ENCODE measurements around the gene STK38L.

DNA sequence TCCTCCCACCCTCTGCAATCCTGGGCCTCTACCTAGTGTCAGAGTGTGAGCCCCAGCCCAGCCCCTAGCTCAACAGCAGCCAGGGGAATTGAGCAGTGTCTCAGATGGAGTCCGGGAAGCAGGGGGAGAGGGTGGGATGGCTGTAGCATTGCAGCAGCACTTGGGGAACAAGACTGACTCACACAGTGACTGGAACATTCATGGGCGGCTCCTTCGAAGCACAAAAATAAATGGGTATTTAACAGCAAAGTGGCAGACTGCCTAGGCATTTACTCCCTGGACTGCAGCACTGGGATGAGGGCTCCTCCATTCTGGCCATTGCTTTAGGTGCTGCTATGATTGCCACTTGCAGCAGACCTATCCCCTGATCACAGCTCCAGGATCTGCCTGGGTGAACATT lies 46.0 kb upstream of the STK38L start:
- no peak for TF ChIP-seq TAF1 (IDR thresholded peaks at IDR 0.05; ENCODE audit: borderline replicate concordance, low read depth, low read length)
- TF ChIP-seq, protein P1, sequence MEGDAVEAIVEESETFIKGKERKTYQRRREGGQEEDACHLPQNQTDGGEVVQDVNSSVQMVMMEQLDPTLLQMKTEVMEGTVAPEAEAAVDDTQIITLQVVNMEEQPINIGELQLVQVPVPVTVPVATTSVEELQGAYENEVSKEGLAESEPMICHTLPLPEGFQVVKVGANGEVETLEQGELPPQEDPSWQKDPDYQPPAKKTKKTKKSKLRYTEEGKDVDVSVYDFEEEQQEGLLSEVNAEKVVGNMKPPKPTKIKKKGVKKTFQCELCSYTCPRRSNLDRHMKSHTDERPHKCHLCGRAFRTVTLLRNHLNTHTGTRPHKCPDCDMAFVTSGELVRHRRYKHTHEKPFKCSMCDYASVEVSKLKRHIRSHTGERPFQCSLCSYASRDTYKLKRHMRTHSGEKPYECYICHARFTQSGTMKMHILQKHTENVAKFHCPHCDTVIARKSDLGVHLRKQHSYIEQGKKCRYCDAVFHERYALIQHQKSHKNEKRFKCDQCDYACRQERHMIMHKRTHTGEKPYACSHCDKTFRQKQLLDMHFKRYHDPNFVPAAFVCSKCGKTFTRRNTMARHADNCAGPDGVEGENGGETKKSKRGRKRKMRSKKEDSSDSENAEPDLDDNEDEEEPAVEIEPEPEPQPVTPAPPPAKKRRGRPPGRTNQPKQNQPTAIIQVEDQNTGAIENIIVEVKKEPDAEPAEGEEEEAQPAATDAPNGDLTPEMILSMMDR (IDR thresholded peaks at IDR 0.05), result no peak
- TF ChIP-seq, protein P2, sequence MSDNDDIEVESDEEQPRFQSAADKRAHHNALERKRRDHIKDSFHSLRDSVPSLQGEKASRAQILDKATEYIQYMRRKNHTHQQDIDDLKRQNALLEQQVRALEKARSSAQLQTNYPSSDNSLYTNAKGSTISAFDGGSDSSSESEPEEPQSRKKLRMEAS (IDR thresholded peaks at IDR 0.05; ENCODE audit: low read depth), result no peak
